Measurements from ENCODE around the gene ECT2.

GRCh38 chr3:172726380-172726779 lies 24.1 kb upstream of the ECT2 start:
- no peak for TF ChIP-seq CTCF (IDR thresholded peaks at IDR 0.05; ENCODE audit: borderline replicate concordance, extremely low read depth, low read length, poor library complexity, severe bottlenecking)
- TF ChIP-seq EZH2 (IDR thresholded peaks at IDR 0.05; ENCODE audit: borderline replicate concordance, low read depth, low read length, severe bottlenecking): no peak
